Activated naive CD4-positive, alpha-beta T cell treated with anti-CD3 and anti-CD28 coated beads, Interleukin-2, amount 10 ng/mL, durations not matched to agents 7 days and 5 days (primary cell): ENCODE results near the gene CFAP92.

Experiments
- CTCF ChIA-PET: fragments of 350-600 bp; sonication (Branson Sonifier 250); formaldehyde crosslinking; loops from one replicate; lab custom pipeline; 2021; ENCODE audit warnings: antibody characterized with exemption; lab: Charles Lee
- DNase-seq: peaks from one replicate; pipeline ENCODE4 v3.0.0-alpha.2; 2020
- H3K27ac Mint-ChIP-seq: one replicate; pipeline ENCODE4 v1.8.0; 2021; ENCODE audit warnings: mild to moderate bottlenecking, moderate library complexity, mixed read lengths
- H3K27me3 Mint-ChIP-seq: one replicate; pipeline ENCODE4 v1.8.0; 2021; ENCODE audit warnings: mild to moderate bottlenecking, mixed read lengths
- H3K36me3 Mint-ChIP-seq: one replicate; pipeline ENCODE4 v1.8.0; 2021; ENCODE audit warnings: mixed read lengths
- H3K4me1 Mint-ChIP-seq: one replicate; pipeline ENCODE4 v1.8.0; 2021; ENCODE audit warnings: mixed read lengths
- H3K4me3 Mint-ChIP-seq: one replicate; pipeline ENCODE4 v1.8.0; 2021; ENCODE audit warnings: mild to moderate bottlenecking, moderate library complexity, mixed read lengths
- H3K9me3 Mint-ChIP-seq: one replicate; pipeline ENCODE4 v1.8.0; 2021; ENCODE audit warnings: mixed read lengths

CFAP92 gene

DNA sequence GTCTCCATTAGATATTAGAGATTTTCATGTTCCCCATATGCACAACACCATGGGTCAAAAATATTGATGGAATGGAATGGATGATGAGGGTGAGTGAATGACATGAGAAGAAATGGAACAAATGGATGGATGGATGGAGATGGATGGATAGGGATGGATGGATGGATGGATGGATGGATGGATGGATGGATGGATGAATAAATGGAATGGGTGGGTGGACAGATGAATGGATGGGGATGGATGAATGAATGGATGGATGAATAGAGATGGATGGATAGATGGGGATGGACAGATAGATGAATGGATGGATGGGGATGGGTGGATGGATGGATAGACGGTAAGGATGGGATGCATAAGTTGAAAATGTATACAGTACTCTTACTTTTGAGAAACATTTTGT is 18.6 kb downstream of the CFAP92 start:
- CTCF ChIA-PET = no interaction called here
- H3K36me3 Mint-ChIP-seq = no peaks in the 10 kb centered on the region
- H3K27ac Mint-ChIP-seq = no peak overlapping the region

DNA sequence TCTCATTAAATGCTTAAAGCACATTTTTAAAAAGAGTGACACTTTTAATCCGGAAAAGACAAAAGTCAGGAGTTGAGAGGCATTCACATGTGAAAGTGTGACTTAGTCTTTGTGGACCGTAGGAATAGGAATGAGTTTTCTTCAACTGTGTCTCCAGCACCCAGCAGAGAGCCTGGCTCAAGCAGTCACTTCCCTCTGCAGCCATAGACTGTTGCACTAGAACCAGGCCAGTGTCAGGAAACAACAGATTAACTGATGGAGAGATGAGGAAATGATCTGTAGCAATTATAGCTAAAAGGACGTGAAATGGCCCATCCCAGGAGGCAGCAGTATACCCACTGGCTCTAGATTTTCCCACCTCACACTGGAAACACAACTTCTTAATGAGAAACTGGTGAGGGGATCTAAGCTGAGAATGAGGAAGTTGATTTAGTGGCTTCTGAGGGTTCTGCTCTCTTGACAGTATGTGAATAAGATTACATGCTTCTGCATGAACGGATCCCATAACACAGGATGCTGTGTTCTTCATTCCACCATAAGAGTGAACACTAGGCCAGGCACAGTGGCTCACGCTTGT is 19.8 kb downstream of the CFAP92 start:
- Mint-ChIP-seq H3K4me3 (no peak overlapping the region), H3K9me3 (no peaks in the 10 kb centered on the region), H3K27me3 (peaks cover 28% of the 10 kb centered on the region), H3K36me3 (no peaks in the 10 kb centered on the region), H3K27ac (no peak overlapping the region), H3K4me1 (peaks cover 3% of the 10 kb centered on the region)
- no peak for DNase-seq
- CTCF ChIA-PET = interaction anchor here (1.0 kb wide), 1 partner anchor 272 kb away, joined by 4 read pairs; no protein-coding TSS in a partner anchor

More for the DNA sequence above, 18.6 kb downstream of the CFAP92 start:
- peaks cover 27% of the 10 kb centered on the region for H3K27me3 Mint-ChIP-seq
- no peaks in the 10 kb centered on the region for H3K9me3 Mint-ChIP-seq
- peaks cover 3% of the 10 kb centered on the region for H3K4me1 Mint-ChIP-seq
- no peak for DNase-seq
- H3K4me3 Mint-ChIP-seq = no peak overlapping the region

DNA sequence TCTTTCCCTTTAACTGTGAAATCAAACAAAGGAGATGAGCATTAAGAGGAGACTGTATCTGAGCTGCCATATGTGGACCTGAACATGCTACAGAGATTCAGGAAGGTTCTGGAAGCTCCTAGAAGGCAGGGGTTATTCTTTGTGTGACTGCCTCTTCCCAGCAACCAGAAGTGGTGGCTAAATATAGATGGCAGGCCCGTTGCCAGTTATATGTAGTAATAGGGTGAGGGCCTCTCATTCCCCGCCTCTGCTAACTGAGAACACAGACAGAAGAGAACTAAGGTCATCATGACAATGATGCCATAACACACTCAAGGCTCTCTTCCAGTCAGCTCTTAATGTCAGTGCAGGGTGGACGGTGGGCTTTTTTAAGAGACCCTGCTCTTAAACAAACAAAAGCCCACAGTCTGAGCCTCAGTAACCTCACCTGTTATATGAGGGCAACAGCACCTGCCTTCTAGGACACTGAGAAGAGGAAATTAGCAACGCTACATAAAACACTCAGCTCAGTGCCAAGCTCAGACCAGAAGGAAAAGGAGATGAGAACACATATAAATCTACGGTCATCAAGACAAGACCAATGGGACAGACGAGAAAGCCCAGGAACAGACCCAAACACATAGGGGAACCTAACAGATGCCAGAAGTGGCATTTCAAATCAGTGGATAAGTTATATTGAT is 22.3 kb downstream of the CFAP92 start:
- DNase-seq = no peak
- Mint-ChIP-seq H3K4me1 (peaks cover 3% of the 10 kb centered on the region), H3K4me3 (no peak overlapping the region), H3K27me3 (peaks cover 18% of the 10 kb centered on the region), H3K27ac (no peak overlapping the region), H3K9me3 (no peaks in the 10 kb centered on the region), H3K36me3 (no peaks in the 10 kb centered on the region)
- CTCF ChIA-PET = interaction anchor here (0.8 to 5.2 kb wide), 33 partner anchors 10 to 352 kb away, joined by 3 to 88 read pairs (median 8); partner anchors contain the start of genes CFAP92 and COPG1

DNA sequence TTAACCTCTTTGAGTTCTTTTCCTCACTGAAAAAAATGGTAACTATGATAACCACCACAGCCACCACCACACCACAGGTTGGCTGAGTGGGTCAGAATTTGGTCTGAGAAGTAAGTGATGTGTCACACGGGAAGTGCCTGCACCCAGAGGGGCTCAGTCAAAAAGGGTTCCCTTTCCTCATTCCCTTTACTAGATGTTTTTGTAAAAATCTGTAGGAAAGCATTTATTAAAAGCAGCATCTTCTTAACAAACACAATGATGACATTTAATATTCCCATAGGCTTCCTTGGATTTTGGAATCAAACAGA is 23.2 kb downstream of the CFAP92 start:
- H3K27me3 Mint-ChIP-seq = peaks cover 14% of the 10 kb centered on the region
- H3K36me3 Mint-ChIP-seq = no peaks in the 10 kb centered on the region
- CTCF ChIA-PET = interaction anchor here (0.6 to 5.2 kb wide), 45 partner anchors 11 to 373 kb away, joined by 3 to 88 read pairs (median 6); partner anchors contain the start of genes CFAP92 and COPG1
- H3K27ac Mint-ChIP-seq = no peak overlapping the region
- DNase-seq = no peak
- H3K4me1 Mint-ChIP-seq = peaks cover 3% of the 10 kb centered on the region
- no peaks in the 10 kb centered on the region for H3K9me3 Mint-ChIP-seq
- no peak overlapping the region for H3K4me3 Mint-ChIP-seq

DNA sequence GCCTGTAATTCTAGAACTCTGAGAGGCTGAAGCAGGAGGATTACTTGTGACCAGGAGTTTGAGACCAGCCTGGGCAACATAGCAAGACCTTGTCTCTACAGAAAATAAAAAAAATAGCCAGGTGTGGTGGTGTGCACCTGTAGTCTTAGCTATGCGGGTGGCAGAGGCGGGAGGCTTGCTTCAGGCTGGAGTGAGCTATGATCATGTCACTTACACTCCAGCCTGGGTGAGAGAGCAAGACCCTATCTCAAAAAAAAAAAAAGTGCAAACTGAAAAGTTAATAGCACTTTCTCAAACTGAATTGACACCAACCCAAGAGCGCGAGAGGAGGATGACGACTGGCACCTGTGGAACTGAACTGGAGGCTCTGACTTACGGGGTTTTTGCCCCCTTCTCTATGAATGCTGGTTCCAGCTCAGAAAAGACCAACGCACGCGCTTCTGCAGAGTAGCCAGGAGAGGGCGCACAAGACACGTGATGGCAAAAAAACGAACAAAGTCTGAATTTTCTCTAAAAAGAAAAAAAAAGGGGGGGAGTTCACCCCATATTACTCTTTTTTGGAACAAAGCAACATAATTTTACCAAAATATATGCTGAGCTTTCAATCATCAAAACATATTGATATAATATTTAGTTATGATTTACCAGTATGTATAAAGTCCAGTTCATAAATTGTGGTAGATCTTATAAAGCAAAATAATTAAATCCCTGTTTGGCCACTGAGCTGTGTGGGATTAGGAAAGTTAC is 23.7 kb downstream of the CFAP92 start:
- peaks cover 3% of the 10 kb centered on the region for H3K4me1 Mint-ChIP-seq
- no peaks in the 10 kb centered on the region for H3K9me3 Mint-ChIP-seq
- H3K27me3 Mint-ChIP-seq = peaks cover 14% of the 10 kb centered on the region
- CTCF ChIA-PET = interaction anchor here (0.5 to 5.2 kb wide), 52 partner anchors 11 to 729 kb away, joined by 3 to 88 read pairs (median 5); partner anchors contain the start of genes CFAP92 and COPG1
- H3K4me3 Mint-ChIP-seq = no peak overlapping the region
- H3K27ac Mint-ChIP-seq = no peak overlapping the region
- H3K36me3 Mint-ChIP-seq = no peaks in the 10 kb centered on the region
- peak; percentile 79 for DNase-seq

DNA sequence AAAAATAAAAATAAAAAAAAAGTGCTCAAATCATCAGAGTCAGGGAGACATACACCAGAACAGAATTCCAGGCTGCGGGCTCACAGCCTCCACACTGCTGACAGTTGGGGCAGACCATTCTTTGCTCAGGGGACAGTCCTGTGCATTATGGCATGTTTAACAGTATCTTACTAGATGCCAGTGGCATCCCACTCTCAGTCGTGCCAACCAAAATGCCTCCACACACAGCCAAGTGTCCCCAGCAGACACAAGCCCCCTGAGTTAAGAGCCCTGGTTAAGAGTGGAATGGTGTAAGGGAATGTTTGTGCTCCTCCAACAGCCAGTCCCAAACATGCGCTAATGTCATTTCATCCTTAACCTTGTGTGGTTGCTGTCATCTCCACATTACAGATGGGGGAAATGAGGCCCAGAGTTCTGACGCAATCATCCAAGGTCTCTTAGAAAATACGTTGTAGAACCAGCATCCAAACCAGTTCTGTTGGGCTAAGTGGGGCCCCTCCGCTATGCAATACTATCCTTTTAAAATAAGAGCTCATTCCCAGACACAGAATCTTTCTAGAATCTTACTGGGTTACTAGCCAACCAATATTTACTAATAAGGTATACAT is 26.0 kb downstream of the CFAP92 start:
- CTCF ChIA-PET = interaction anchor here (1.2 to 5.2 kb wide), 4 partner anchors 60 to 279 kb away, joined by 3 to 88 read pairs (median 14); partner anchors contain the start of genes COPG1 and RAB43

DNA sequence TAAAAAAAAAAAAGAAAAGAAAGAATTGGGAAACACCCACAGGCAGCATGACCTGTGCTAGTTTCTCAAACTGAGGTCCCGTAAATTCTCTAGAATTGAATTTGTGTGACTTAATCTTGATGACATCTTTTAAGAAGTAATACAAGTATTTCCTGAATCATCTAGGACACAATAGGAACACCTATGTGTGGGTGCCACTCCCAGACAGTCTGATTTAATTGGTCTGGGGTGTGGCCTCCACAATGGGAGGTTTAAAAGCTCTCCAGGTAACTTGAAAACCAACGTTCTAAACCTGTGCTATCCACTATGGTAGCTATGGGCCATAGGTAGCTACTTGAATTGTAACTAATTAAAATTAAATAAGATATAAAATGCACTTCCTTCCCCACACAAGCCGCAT is 28.1 kb downstream of the CFAP92 start:
- no peaks in the 10 kb centered on the region for H3K36me3 Mint-ChIP-seq
- no peak overlapping the region for H3K27ac Mint-ChIP-seq
- peaks cover 3% of the 10 kb centered on the region for H3K4me1 Mint-ChIP-seq
- no peaks in the 10 kb centered on the region for H3K9me3 Mint-ChIP-seq
- H3K4me3 Mint-ChIP-seq = no peak overlapping the region
- CTCF ChIA-PET = no interaction called here
- H3K27me3 Mint-ChIP-seq = peaks cover 7% of the 10 kb centered on the region
- DNase-seq = no peak

More for the DNA sequence above, 26.0 kb downstream of the CFAP92 start:
- Mint-ChIP-seq H3K36me3 (no peaks in the 10 kb centered on the region), H3K27me3 (peaks cover 7% of the 10 kb centered on the region), H3K27ac (no peak overlapping the region), H3K4me1 (peaks cover 3% of the 10 kb centered on the region), H3K9me3 (no peaks in the 10 kb centered on the region), H3K4me3 (no peak overlapping the region)
- no peak for DNase-seq

DNA sequence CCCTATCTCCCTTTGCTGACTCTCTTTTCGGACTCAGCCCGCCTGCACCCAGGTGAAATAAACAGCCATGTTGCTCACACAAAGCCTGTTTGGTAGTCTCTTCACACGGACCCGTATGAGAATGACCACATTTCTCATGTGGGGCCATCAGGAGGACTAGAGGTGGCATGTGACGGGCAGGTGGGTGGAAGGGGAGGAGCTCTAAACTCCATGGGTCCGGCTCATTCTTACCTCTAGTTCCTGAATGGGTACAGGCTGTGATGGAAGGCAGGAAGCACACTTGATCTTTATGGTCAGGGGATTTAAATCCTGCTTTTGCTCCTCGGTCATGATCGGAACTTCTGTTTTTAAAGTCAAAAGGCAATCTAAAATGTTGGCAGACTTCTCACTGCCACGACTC is 28.6 kb downstream of the CFAP92 start:
- DNase-seq = no peak
- no peaks in the 10 kb centered on the region for H3K9me3 Mint-ChIP-seq
- no peak overlapping the region for H3K27ac Mint-ChIP-seq
- no peaks in the 10 kb centered on the region for H3K4me1 Mint-ChIP-seq
- no peak overlapping the region for H3K4me3 Mint-ChIP-seq
- H3K27me3 Mint-ChIP-seq = peaks cover 12% of the 10 kb centered on the region
- no peaks in the 10 kb centered on the region for H3K36me3 Mint-ChIP-seq
- CTCF ChIA-PET = no interaction called here

DNA sequence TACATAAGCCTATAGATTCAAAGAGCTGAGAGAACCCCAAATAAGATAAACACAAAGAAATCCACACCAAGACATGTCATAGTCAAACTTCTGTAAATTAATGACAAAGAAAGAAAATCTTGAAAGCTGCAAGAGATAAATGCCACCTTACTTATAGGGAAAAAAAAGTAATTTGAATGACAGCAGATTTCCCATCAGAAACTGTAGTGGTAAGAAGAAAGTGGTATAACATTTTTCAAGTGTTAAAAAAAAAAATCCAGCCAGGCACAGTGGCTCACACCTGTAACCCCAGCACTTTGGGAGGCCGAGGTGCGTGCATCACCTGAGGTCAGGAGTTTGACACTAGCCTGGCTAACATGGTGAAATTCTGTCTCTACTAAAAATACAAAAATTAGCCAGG is 37.4 kb downstream of the CFAP92 start:
- Mint-ChIP-seq H3K27ac (no peak overlapping the region), H3K27me3 (peaks cover 15% of the 10 kb centered on the region), H3K4me3 (no peak overlapping the region), H3K9me3 (peaks cover 4% of the 10 kb centered on the region), H3K36me3 (peaks cover 1% of the 10 kb centered on the region), H3K4me1 (no peaks in the 10 kb centered on the region)
- no peak for DNase-seq
- CTCF ChIA-PET = no interaction called here

DNA sequence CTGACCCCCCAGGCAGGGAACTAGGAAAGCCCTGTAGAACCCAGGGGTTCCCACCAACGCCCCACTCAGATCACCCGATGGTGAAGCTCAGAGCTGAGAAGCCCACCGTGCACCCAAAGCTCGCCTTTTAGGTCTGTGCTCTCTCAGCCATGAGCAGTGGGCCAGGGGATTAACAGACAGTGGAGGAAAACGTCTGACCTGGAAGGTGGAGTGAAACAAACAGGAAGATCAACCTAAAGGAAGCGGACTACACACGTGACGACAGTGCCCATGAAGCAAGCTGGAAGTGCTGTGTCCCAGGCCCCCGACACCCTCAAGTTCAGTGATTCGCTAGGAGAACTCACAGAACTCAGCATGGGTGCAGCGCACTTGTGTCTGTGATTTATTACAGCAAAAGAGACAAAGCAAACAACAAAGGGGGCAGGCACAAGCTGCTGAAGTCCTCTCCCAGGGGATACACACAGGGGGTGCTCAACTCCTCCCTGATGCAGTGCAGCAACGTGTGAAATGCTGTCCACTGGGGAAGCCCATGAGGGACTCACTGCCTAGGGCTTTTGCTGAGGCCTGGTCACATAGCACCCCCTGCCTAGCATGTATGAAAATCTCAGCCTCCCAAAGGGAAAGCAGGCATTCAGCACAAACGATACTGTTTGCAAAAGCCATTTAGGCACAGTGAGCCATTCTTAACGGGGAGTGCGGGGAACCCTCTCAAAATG is 43.5 kb downstream of the CFAP92 start:
- H3K4me1 Mint-ChIP-seq = no peaks in the 10 kb centered on the region
- DNase-seq = peak; percentile 39
- peaks cover 24% of the 10 kb centered on the region for H3K27me3 Mint-ChIP-seq
- no peaks in the 10 kb centered on the region for H3K9me3 Mint-ChIP-seq
- H3K36me3 Mint-ChIP-seq = no peaks in the 10 kb centered on the region
- H3K4me3 Mint-ChIP-seq = no peak overlapping the region
- CTCF ChIA-PET = interaction anchor here (0.8 to 1.7 kb wide), 4 partner anchors 20 to 333 kb away, joined by 3 to 6 read pairs (median 5); no protein-coding TSS in a partner anchor
- H3K27ac Mint-ChIP-seq = no peak overlapping the region

DNA sequence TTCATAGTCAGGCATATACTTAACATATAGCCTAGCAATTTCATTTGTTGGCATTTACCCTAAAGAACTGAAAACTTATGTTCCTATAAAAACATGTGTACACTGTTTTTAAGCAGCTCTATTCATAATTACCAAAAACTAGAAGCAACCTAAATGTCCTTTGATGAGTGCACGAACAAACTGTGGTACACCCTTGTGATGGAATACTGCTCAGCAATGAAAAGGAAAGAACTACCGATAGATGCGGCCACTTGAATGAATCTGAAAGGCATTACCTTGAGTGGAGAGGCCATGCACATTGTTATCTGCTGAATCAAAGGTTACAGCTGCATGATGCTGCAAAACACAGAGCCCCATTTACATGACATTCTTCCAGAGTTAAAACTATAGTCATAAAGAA is 44.7 kb downstream of the CFAP92 start:
- no peak overlapping the region for H3K4me3 Mint-ChIP-seq
- no peak for DNase-seq
- H3K27me3 Mint-ChIP-seq = peaks cover 32% of the 10 kb centered on the region
- no peaks in the 10 kb centered on the region for H3K36me3 Mint-ChIP-seq
- no peaks in the 10 kb centered on the region for H3K4me1 Mint-ChIP-seq
- no peaks in the 10 kb centered on the region for H3K9me3 Mint-ChIP-seq
- CTCF ChIA-PET = interaction anchor here (1.7 kb wide), 1 partner anchor 73 kb away, joined by 5 read pairs; no protein-coding TSS in a partner anchor
- H3K27ac Mint-ChIP-seq = no peak overlapping the region

DNA sequence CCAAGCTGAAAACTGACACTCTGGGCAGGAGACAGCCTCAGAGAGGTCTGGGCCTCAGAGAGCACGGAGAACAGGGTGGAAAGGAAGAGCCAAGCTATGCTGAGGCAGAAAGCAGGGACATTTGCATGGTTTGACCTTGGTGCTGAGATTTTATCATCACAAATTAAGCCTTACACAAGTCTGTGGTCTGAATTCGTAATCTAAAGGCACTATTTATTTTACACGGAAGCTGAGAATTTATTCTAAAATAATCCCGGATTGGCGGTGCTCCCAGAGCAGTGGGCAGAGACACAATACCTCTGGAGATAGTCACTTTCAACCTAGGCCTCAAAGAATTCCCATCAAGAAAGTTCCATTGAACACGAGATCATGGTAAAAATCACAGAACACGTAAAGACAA is 47.5 kb downstream of the CFAP92 start:
- H3K9me3 Mint-ChIP-seq = no peaks in the 10 kb centered on the region
- no peaks in the 10 kb centered on the region for H3K36me3 Mint-ChIP-seq
- no peak for DNase-seq
- peaks cover 39% of the 10 kb centered on the region for H3K27me3 Mint-ChIP-seq
- H3K4me1 Mint-ChIP-seq = no peaks in the 10 kb centered on the region
- CTCF ChIA-PET = no interaction called here
- H3K27ac Mint-ChIP-seq = no peak overlapping the region
- H3K4me3 Mint-ChIP-seq = no peak overlapping the region

DNA sequence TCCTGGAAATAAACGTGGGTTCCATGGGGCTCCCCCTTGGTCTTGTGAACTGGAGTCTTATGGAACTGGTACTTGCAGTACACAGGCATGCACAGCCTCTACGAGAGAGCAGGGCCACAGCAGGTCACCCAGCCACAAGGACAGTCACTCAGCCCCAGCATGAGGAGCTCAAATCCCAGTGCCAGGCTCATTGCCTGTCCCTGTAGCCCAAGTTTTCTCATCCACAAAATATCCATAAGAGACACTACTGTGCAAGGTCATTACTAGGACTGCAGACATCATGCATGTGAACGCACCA is 48.0 kb downstream of the CFAP92 start:
- DNase-seq = no peak
- H3K4me3 Mint-ChIP-seq = no peak overlapping the region
- no peaks in the 10 kb centered on the region for H3K4me1 Mint-ChIP-seq
- no peak overlapping the region for H3K27ac Mint-ChIP-seq
- H3K27me3 Mint-ChIP-seq = peaks cover 35% of the 10 kb centered on the region
- no peaks in the 10 kb centered on the region for H3K9me3 Mint-ChIP-seq
- no peaks in the 10 kb centered on the region for H3K36me3 Mint-ChIP-seq
- CTCF ChIA-PET = no interaction called here
